ENCODE results near the gene VRK3. TPM values are rescaled to one million over a fixed set of nuclear protein-coding genes. Genes with fewer than 3 reads are reported as not detected.

Gene VRK3
- total and polyA plus RNA-seq, 2 of the 4 experiments (the other 2 are of a cell fraction), result 28.7 to 35.8 TPM

DNA sequence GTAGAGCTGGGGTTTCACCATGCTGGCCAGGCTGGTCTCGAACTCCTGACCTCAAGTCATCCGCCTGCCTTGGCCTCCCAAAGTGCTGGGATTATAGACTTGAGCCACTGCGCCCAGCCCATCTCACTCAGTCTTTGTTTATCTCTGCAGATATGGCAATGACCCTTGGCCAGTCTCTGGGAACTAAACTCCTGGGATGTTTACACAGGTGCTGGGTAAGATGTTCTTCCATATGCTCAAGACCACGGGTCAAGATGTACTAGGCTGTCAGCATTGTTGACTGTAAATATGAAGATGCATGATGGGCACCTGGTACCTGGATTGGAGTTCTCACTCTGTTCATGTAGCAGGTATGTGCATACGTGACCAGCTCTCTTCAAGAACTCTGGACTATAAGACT is 36.5 kb upstream of the VRK3 start:
- intact Hi-C loops (cut with micrococcal nuclease) (no loop called here), in situ Hi-C loops (cut with MboI; ENCODE audit: low sequenced_read_pairs) (no loop called here), dilution Hi-C loops (cut with HindIII; ENCODE audit: low sequenced_read_pairs, unreplicated experiment) (no loop called here)
- Histone ChIP-seq H3K9ac (ENCODE audit: low read depth, low read length) (no peak overlapping the region), H2BK15ac (ENCODE audit: low read depth, low read length) (no peak overlapping the region), H3K18ac (ENCODE audit: low read depth, low read length) (no peak overlapping the region), H3K56ac (ENCODE audit: extremely low read depth, insufficient read depth, low read length) (no peak overlapping the region), H3K27me3 (ENCODE audit: control insufficient read depth, insufficient read depth, low read length) (no peaks in the 10 kb centered on the region), H3K23ac (ENCODE audit: low read depth, low read length) (no peak overlapping the region), H2BK5ac (ENCODE audit: low read depth, low read length, poor library complexity, severe bottlenecking) (no peak overlapping the region), H3K4me3 (ENCODE audit: insufficient read depth, low read depth, low read length) (no peak overlapping the region), H3K4ac (ENCODE audit: low read depth, low read length) (no peak overlapping the region), H4K20me1 (ENCODE audit: insufficient read depth, low read length) (no peaks in the 10 kb centered on the region), H3K14ac (replicated peaks; ENCODE audit: low read depth, low read length) (no peak overlapping the region), H2BK20ac (ENCODE audit: low read depth, low read length) (no peak overlapping the region), H3K9me1 (ENCODE audit: insufficient read depth, low read length) (no peaks in the 10 kb centered on the region), H2AFZ (replicated peaks; ENCODE audit: low read length, poor library complexity) (no peak overlapping the region), H3K4me1 (ENCODE audit: control insufficient read depth, insufficient read depth, low read length) (no peaks in the 10 kb centered on the region), H4K91ac (ENCODE audit: insufficient read depth, low read depth, low read length) (no peak overlapping the region), H2BK120ac (ENCODE audit: low read depth, low read length) (no peak overlapping the region), H2AK5ac (ENCODE audit: low read depth, low read length) (no peak overlapping the region), H3K27ac (ENCODE audit: insufficient read depth, low read length) (no peak overlapping the region), H3K36me3 (ENCODE audit: control insufficient read depth, insufficient read depth, low read length) (no peaks in the 10 kb centered on the region), H4K5ac (ENCODE audit: low read depth, low read length) (no peak overlapping the region), H4K8ac (ENCODE audit: low read depth in 2 of 2, low read length in 2 of 2) (no peak overlapping the region), H2AK9ac (replicated peaks; ENCODE audit: low read depth, low read length, poor library complexity) (no peak overlapping the region), H3K79me1 (ENCODE audit: low read depth in 1 of 2, low read length in 2 of 2) (no peaks in the 10 kb centered on the region), H3K4me2 (ENCODE audit: low read depth, low read length) (no peak overlapping the region), H3K9me3 (ENCODE audit: control insufficient read depth, insufficient read depth, low read length) (peaks cover 26% of the 10 kb centered on the region)
- no peak for DNase-seq
- BruUV-seq (replicated peaks), result no TSS peak
- no peak for ATAC-seq (ENCODE audit: low read depth)
- TF ChIP-seq, protein P1, sequence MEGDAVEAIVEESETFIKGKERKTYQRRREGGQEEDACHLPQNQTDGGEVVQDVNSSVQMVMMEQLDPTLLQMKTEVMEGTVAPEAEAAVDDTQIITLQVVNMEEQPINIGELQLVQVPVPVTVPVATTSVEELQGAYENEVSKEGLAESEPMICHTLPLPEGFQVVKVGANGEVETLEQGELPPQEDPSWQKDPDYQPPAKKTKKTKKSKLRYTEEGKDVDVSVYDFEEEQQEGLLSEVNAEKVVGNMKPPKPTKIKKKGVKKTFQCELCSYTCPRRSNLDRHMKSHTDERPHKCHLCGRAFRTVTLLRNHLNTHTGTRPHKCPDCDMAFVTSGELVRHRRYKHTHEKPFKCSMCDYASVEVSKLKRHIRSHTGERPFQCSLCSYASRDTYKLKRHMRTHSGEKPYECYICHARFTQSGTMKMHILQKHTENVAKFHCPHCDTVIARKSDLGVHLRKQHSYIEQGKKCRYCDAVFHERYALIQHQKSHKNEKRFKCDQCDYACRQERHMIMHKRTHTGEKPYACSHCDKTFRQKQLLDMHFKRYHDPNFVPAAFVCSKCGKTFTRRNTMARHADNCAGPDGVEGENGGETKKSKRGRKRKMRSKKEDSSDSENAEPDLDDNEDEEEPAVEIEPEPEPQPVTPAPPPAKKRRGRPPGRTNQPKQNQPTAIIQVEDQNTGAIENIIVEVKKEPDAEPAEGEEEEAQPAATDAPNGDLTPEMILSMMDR (conservative IDR thresholded peaks at IDR 0.05; ENCODE audit: low read depth, low read length), result no peak
- TF ChIP-seq RCOR1 (IDR thresholded peaks at IDR 0.05; ENCODE audit: insufficient replicate concordance, low read length) (no peak), MAFK (IDR thresholded peaks at IDR 0.05; ENCODE audit: low read depth, low read length) (no peak), SMC3 (IDR thresholded peaks at IDR 0.05; ENCODE audit: low read depth, low read length) (no peak), POLR2A (IDR thresholded peaks at IDR 0.05; ENCODE audit: low read depth, low read length) (no peak), BHLHE40 (IDR thresholded peaks at IDR 0.05; ENCODE audit: low read depth, low read length) (no peak), NFE2L2 (IDR thresholded peaks at IDR 0.05; ENCODE audit: low read depth, low read length) (no peak), MAZ (IDR thresholded peaks at IDR 0.05; ENCODE audit: borderline replicate concordance, low read depth, low read length) (no peak), RAD21 (IDR thresholded peaks at IDR 0.05; ENCODE audit: low read length) (no peak), MXI1 (IDR thresholded peaks at IDR 0.05; ENCODE audit: borderline replicate concordance, low read depth, low read length) (no peak)
- TF ChIP-seq, protein P2, sequence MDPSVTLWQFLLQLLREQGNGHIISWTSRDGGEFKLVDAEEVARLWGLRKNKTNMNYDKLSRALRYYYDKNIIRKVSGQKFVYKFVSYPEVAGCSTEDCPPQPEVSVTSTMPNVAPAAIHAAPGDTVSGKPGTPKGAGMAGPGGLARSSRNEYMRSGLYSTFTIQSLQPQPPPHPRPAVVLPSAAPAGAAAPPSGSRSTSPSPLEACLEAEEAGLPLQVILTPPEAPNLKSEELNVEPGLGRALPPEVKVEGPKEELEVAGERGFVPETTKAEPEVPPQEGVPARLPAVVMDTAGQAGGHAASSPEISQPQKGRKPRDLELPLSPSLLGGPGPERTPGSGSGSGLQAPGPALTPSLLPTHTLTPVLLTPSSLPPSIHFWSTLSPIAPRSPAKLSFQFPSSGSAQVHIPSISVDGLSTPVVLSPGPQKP (IDR thresholded peaks at IDR 0.05; ENCODE audit: borderline replicate concordance, low read depth, low read length), result no peak
- TF ChIP-seq, protein P3, sequence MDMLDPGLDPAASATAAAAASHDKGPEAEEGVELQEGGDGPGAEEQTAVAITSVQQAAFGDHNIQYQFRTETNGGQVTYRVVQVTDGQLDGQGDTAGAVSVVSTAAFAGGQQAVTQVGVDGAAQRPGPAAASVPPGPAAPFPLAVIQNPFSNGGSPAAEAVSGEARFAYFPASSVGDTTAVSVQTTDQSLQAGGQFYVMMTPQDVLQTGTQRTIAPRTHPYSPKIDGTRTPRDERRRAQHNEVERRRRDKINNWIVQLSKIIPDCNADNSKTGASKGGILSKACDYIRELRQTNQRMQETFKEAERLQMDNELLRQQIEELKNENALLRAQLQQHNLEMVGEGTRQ (IDR thresholded peaks at IDR 0.05; ENCODE audit: low read depth, low read length), result no peak
- WGBS, 2 experiments (ENCODE audit: extremely low coverage in 2 of 2, insufficient read length in 1 of 2), result 40% methylated on average over 1 of the region's 5 CpGs; no CpG with 5 or more reads in 1 of the 2 experiments
- ChIA-PET CTCF (no interaction called here), POLR2A (ENCODE audit: unreplicated experiment) (no interaction called here)

Data from IMR-90 (cell line).